Measurements from ENCODE around the gene RAB23. TPM values are rescaled to one million over a fixed set of nuclear protein-coding genes. Genes with fewer than 3 reads are reported as not detected.

RAB23 gene
- total RNA-seq: 26.6 TPM

DNA sequence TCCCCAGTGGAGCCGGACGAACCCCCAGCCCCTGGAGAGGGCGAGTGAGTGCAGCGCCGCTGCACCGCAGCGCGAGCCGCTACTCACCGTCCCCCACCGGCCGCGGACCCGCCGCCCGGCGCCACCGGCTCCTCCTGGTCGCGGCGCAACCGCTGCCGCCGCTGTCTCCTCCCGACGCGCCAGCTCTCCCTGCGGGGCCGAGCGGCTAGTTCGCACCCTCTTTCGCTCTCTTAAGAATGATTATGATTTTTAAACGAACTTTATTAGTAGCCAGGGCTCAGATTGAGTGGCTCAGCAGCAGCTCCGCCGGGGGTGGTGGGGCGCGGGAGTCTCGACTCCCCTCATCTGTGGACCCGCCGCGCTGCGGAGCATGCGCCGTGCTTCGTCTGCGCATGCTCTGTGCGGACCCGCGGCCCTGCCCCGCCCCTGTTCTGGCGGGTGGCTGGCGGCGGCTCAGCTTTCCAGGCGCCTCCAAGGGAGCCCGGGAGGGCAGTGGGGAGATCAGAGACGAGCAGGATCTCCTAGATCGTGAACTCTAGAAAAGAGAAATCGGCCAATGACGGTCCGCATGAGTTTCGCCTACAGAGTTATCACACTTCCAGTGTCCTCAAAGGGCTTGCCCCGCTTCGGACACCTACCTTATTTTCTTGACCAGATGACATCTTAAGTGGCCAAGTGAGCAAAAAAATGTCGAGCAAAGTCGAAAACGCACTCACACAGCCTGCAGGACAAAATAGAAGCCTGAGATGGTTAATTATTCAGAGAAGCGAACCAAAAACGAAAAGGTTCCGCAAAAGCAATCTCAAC lies at the start of gene RAB23:
RAB23 (minus strand) TSS at position 372 of the 807 bp plus-strand sequence. CDS start 11,927 bp downstream, outside the sequence.

DNA sequence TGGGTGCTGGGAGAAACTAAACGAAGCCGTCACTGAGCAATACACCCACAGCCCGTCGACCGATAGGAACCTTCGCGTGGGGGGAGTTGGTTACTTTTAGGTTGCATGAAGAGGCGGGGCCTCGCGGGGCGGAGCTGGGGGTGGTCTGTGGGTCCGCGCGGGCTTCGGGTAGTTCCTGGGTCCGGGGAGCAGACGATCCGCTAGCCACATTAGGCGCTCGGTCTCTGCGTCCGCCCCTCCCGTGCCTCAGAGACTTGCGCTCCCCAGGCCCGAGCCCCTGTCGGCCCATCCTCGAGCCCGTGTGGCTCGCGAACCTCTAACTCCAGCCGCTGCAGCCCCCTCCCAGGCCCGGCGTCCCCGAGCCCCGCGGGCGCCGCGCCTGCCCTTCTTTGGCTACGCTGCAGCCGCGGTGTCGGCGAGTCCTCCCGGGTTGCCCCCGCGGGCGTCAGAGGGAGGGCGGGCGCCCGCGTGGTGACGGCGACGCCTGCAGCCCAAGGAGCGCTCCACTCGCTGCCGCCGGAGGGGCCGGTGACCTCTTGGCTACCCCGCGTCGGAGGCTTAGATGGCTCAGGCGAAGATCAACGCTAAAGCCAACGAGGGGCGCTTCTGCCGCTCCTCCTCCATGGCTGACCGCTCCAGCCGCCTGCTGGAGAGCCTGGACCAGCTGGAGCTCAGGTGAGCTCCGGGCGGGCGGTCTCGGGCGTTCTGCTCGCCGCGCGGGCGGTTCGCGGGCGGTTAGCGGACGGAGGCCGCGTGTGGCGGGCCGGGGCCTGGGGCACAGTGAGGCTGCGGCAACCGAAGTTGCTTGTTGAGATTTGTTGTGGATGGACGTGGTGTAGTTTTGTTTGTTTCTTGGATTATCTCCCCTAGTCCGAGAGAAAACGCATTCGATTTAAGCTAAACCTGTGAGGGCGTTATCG lies 49.7 kb downstream of the RAB23 start, which contains the start of gene BAG2:
BAG2 (plus strand) TSS at position 191 of the 920 bp plus-strand sequence; CDS start at position 563, 372 bp downstream.

Other genes with a start within 250 kb of the RAB23 start
- gene KIAA1586, start 175.6 kb downstream of the RAB23 start, total RNA-seq: 81.4 TPM
- 196 TPM for gene ZNF451, start 132.1 kb downstream of the RAB23 start, total RNA-seq
- gene BAG2, start 50.0 kb downstream of the RAB23 start, total RNA-seq: 2.8 TPM
- gene PRIM2, start 95.3 kb upstream of the RAB23 start, total RNA-seq: 26.6 TPM

All from parietal lobe (tissue), 1 donor.